Hindlimb muscle (tissue), 1 donor: Measurements from ENCODE around the gene BMPR1B. TPM values are rescaled to one million over a fixed set of nuclear protein-coding genes. Genes with fewer than 3 reads are reported as not detected.
"Not testable (repeated sequence)": the region's sequence is repeated elsewhere in the genome, so short reads cannot be mapped to it uniquely, and the experiment has no call there.

Source experiments
- DNase-seq: peaks from one replicate; pipeline ENCODE4 v3.0.0-alpha.2; 2013
- polyA plus RNA-seq: library from polyadenylated mRNA; unstranded; fragments of 120-200 nt; gene quantifications from one replicate; pipeline ENCODE4 v1.2.1, GENCODE V29; 2013; ENCODE audit not compliant: insufficient read length

The BMPR1B gene
- polyA plus RNA-seq, 1 donor, result 13.2 TPM

DNA sequence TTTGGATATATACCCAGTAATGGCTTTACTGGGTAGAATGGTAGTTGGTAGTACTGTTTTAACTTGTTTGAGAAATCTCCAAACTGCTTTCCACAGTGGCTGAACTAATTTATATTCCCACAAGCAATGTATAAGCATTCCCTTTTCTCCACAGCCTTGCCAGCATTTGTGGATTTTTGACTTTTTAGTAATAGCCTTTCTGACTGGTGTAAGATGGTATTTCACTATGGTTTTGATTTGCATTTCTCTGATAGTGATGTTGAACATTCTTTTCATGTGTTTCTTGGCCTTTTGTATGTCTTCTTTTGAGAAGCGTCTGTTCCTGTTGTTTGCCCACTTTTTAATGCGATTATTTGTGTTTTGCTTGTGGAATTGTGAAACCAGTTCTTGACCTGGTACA is 290.5 kb downstream of the BMPR1B start:
- DNase-seq, result no peak

DNA sequence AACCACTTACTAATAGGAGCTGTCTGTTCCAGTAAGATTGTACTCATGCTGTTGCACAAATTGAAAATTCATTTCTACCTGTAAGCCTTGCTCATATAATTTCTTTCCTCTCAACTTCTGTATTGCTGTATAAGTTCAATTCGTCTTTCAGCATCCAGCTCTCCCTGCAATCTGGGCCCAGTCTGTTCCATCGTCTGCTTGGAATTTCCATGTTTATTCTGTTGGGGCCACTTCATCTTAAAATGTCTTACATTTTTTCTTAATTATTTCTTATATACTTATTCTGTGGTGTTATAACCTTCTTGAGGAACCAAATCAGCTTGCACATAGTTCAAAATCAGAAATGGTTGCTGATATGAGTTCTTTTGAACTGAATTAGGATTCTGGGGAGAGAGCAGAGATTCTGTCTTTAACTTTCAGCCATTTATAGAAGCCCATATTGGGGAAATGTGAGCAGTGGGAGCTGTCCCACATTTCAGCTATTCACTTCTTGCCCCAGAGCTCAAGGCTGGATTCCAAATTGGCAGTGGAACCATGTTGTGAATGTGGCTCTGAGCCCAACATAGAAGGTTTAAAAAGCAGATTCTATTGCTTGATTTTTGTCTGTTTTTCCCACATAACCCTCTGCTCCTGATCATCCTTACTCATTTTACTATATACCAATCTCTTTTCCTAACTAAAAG is 291.9 kb downstream of the BMPR1B start:
- DNase-seq, result peak; percentile 63

DNA sequence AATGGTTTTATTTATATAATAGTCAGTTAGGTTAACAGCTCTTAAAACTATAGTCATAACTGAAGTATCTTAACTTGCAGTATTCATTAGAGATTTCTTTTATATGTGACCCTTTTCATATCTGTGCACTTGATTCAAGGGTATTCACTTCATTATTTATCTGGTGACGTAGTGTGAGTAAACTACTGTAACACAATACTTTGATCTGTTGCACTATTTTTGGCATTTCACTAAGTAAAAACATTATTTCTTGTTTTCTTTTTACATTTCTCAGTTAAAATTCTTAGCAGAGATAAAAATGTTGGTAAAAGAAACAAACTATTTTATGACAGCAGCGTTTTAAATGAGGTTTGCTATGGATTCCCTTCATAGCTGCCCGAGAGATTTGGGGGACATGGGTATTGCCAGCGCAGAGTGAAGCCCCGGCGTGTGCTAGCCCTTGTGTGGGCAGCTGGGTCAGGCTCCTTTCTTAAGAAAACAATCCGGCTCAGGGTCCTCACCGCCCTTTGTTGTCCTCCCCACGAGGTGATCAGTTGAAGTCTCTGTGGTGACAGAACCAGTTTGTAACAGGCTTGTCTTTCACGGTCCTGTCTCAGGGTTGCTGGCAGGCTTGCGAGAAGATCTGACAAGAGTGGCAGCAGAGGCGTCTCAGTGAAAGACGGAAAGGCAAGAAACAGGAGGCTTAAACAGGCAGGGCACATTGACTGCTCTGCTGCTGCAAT is 293.4 kb downstream of the BMPR1B start:
- no peak for DNase-seq

DNA sequence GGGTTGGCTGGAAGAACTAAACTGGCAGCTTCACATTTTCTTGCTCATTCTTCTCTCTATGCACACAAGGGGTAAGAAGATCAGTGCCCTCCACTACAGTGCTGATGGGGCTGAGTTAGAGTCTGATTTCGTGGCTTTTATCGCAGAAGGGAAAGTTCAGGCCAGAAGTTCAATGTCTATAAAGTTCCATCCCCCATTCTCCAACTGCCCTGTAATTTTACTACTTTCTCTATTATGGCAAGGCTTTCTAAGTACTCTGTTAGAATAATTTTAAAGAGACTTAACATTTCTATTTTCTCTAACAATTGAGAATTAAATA is 293.9 kb downstream of the BMPR1B start:
- DNase-seq, result no peak

DNA sequence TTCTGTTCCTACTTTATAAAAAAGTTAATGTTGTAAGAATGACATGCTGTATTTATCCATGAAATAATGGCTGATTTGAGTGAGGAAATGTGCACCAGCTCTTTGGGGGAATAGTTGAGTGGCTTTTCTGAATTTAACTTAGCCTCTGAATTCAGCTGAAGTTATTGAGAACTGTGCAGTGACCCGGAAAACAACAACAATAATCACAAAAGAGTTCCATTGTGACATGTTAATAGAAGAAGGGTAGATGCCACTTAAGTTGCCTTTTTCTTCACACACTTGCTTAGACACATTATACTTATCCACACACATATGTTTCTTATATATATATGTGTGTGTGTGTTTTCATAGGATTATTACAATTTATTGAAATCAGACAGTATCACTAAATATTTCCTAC is 301.2 kb downstream of the BMPR1B start:
- no peak for DNase-seq

DNA sequence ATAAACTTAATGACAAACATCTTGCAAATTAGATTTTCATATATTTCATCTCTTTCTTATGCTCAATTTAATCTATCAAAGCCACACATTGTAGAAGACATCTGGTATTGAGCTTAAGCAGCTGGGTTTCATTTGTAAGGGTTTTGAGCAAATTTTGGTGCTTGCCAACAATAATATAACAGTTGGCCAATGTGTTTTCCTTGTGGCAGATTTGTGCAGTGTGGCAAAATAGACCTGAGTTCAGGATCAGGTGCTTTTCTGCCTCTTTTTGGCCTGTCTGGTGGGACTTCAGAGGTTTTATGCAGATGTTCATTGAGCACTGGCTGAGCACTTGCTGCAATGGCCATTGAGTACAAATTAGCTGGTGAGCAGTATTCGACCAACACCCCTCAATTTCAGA is 301.9 kb downstream of the BMPR1B start:
- DNase-seq, result peak; percentile 40

DNA sequence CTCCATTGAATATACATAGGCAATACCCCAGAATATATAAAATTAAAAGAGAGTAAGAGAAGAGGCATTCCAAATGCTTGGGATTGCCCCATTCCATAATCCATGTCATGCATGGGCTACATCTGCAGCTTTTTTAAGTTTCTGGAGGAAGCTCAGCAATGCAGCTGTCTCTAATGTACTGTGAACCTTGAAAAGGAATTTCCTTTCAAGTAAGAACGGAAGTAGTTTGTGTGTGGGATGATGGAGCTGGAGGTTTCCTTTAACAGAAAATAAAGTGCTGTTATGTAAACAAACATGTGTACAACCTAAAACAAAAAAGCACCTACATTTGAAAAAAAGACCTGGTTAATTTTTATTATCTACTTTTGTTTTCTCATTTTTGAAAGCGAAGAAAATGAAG is 303.5 kb downstream of the BMPR1B start:
- no peak for DNase-seq

DNA sequence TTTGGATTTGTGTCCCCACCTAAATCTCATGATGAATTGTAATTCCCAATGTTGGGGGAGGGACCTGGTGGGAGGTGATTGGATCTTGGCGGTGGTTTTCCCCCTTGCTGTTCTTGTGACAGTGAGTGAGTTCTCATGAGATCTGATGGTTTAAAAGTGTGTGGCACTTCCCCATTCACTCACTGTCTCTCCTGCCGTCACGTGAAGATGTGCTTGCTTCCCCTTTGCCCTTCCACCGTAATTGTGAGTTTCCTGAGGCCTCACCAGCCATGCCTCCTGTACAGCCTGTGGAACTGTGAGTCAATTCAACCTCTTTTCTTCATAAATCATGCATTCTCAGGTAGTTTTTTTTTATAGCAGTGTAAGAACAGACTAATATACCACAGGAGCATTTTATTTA is 304.0 kb downstream of the BMPR1B start:
- DNase-seq, result not testable (repeated sequence)

DNA sequence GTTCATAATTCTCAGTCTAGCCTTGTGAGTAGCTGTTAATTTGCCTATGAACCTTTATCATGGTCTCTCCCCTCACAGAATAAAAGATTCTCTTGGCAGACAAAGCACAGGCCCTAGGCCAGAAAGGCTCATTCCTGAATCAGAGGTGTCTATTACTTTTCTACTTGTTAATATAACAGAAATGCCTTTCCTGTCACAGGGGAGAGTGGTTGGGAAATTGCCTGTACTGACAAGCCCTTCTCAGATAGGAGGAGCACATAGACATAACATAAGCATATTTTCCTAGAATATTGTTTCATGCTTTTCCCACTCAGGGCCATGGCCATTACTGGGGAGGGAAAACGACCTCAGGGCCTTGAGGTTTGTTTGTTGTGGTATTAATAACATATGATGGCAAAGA is 308.3 kb downstream of the BMPR1B start:
- DNase-seq, result no peak

DNA sequence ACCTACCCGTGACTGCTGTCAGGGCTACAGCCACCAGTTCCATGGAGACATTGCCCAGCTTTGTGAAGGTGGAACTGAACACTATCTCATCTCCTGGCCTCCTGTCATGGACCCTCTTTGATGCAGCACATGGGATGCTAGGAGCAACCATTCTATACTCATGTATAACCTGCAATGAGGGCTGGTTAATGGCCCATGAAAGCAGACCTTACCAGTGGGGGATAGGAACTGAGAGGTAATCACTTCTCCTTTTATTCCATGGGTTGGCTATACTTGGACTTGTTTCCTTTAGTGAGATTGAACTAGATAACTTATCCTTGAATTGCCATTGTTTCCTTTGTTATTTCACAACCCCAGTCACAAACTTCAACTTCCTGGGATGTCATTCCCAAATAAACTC is 310.6 kb downstream of the BMPR1B start:
- no peak for DNase-seq

DNA sequence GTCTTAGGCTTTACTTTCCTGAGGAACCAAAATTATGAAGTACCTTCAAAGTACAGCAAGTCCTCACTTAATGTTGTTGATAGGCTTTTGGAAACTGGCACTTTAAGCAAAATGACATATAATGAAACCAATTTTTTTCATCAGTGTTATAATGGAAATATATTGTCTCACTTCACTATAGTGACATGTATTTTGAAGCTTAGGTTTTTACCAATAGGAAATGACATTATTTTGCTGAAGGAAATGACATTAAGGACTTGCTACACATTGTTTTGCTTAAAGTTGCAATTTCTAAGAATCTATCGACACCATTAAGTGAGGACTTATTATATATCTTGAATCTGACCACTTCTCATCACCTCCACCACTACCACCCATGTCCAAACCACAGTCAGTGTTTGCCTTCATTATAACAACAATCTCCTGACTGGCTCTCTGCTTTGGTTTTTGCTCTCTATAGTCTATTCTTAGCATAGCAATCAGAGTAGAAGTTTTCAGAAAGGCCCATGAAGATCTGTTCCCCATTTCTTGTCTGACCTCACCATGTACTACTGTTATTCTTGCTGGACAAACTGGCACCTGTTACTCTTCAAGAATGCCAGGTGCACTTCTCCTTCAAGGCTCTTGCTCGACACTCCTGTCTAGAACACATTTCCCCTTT is 311.2 kb downstream of the BMPR1B start:
- no peak for DNase-seq

DNA sequence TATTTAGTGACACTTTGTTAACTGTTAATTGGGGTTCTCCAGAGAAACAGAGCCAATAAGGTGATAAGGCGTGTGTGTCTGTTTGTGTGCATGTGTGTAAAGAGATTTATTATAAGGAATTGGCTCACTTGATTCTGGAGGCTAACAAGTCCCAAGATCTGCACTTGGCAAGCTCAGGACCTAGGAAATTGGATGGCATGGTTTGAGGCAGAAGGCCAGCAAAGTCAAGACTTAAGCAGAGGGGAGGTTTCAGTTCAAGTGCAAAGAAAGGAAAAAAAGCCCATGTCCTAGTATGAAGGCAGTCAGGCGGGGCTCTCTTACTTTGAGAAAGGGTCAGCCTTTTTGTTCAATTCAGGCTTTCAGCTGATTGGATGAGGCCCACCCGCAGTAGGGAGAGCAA is 314.1 kb downstream of the BMPR1B start:
- DNase-seq, result no peak

DNA sequence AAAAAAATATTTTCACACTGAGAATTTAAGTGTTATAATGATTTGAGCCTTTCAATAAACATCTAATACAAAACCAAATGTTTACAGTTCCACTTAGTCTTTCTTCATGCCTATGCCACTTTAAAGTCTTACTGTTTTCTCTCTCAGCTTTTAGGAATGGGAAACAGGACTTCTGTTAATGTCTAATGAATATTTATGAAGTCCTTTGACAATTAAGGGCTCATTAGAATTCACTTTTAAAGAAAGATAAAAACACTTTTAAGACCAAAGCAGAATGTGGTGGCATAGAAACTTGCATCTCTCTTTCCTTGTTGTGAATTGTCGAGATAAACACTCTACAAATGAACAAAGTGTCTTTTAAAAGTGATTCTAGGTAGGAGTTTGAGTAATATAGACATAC is 315.9 kb downstream of the BMPR1B start:
- DNase-seq, result no peak

DNA sequence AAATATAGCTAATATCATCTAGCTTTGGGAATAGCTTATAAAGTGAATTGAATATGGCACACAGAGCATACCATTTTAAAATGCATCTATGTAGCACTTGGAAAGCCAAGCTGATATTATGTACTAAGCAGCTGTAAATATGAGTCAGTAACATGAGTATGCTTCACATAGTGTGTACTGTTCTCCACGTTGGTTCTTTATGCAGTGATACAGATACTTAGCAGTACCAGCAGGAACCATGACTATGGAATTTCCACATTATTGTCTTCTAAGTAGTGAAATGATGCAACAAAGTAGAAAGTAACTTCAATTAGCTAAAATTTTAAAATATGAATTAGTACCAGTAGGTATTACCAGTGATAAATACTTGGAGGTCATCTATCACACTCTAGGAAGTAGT is 320.1 kb downstream of the BMPR1B start:
- DNase-seq, result no peak

DNA sequence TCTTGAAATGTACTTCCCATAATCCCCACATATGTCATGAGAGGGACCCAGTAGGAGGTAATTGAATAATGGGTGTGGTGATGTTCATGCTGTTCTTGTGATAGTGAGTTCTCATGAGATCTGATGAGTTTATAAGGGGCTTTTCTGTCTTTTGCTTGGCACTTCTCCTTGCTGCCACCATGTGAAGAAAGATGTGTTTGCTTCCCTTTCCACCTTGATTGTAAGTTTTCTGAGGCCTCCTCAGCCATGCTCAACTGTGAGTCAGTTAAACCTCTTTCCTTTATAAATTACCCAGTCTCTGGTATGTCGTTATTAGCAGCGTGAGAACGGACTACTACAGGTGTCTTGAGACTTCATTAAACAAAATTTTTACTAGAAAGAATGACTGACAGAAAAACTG is 323.2 kb downstream of the BMPR1B start:
- DNase-seq, result no peak

DNA sequence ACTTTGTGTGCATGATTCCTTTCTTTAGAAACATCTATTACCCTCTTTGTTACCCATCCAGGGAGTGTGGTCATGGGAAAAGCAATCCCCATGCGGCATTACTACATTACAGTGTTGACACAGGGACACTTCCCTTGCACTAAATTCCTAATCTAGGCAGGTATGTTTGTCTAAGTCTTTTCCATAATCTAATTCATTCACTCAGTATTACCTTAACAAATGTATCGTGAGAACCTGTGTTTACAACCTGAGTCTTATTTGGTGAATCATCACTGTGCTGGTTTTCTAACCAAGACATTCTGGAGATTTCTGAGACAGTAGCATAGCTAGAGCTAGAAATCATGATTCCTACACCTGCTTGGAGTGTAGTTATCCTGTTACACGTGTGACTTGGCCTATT is 326.8 kb downstream of the BMPR1B start:
- no peak for DNase-seq

DNA sequence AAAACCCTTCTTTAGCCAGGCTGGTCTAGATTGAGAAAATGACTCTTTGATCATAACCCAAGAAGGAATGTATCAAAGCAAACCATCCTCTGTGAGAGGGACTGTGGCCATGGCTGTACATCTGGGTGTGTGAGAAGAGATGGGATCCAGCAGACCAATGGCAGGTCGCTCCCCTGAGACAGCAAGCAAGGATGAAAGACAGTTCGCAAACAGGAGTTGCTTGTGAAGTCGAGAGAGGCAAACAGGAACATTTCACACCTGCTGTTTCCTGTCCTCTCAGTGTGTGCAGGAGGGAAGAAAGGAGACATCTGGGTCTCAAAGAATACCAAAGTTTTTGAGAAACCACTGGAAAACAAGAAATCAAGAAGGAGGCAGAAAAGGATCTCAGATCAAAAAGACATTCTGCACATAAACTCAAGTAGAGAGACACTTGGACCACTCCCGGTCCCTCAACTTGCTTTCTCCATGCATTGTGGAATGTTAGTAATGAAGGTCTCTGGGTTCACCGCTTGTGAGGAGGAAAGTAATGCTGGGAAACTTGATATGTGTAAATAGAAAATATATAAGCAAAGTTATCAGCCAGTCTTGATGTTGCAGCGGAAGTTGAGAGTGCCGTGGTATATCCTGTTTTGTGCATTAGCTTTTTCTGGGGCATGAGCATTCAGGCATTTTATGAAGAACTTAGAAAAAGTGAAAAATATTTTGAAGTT is 327.5 kb downstream of the BMPR1B start:
- no peak for DNase-seq

DNA sequence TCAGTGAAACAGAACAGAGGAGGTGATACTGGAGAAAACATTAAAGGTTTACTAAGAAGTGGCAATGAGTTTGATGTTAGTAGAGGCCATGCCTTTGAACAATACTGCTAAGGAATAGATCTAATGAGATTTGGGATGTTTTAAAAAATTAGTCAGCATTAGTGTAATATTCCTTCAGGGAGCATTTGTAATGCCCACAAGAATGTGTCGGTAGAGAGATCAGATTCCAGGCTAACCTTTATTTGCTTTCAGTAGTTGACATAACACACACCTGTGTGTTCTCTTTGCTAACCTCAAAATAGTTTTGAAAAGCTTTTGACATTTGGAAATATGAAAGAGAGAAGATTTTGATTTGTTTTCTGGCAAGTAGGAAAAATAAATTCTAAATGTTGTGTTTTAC is 328.8 kb downstream of the BMPR1B start:
- DNase-seq, result no peak

DNA sequence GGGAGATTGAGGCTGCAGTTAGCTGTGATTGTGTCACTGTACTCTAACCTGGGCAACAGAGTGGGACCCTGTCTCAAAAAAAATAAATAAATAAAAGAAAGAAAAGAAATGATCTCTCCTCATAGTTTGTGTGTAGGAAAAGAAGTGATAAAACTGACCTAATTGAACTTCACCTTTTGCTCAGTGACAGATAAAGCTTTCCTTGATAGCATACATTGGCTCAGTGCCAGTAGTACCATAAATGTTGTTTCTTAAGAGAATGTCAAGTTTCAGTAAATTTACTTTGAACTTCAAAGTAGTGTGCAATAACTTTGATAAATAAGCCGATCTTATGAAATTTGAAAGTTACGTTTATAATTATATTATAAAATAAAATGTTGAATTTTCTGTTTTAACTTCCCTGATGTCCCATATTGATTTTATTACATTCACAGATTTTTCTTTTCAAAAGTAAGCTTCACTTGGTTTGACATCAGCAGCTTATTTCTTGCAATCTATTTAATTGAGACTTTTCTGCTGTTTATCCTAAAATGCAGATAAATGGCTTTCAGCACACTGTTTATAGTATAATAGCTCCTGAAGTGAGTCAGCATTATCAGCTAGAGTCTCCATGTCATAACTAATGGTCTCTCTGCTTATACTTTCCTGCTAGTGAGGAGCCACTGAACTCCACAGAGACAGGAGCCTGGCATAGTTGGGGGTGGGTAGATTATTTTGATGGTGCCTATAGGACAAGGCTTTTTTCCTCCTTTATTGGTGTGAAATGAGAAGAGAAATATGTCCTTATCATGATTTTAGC is 330.1 kb downstream of the BMPR1B start:
- DNase-seq, result no peak

DNA sequence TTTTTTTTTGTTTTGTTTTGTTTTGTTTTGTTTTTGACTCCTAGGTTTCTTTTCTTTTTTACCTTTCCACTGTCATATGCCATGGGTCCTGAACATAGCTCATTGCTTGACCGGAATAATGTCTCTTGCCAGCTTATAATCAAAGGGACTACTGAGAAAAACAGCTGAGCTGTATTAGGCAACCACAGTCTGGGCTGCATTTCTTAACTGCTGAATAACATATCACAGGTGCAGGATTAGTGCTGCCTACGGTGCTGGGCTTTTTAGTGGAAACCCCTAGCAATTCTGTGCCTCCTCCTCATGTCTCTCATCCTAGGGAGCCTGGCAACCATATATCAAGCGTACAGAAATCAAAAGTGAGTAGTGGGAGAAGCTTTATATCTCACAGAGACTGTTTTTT is 333.5 kb downstream of the BMPR1B start:
- DNase-seq, result peak; percentile 36

DNA sequence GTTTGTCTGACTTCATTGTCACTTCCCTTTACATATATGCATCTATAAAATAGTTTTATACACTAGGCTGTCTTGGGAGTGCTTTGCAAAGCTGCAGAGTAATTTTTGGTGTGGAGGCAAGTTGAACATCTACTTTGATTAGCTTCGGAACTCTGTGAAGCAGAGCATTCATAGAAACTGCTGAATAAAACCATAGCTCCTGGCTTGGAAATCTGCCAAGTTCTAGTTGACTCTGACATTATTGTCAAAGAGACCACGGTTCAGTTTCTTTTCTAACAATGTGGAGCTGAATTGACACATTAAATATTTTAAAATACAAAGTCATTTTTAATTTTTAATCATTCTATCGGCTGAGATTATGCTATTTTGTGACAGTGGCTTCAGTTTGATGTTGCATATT is 335.0 kb downstream of the BMPR1B start:
- DNase-seq, result peak; percentile 26

DNA sequence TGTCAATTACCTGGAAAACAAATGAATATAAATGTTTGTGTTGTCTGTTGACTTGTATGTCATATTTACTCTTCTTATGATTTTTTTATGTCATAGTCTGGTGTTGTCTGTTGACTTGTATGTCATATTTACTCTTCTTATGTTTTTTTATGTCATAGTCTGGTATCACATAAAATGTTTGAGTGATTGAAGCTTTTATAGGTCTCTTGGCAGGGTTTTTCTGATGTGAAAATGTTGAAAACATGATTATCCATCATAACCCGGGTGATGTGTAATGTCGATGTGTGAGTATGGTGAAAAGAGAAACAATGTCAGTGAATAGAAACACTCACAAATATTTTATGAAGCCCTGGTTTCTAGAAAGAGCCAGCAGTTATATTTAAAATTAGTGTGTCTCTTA is 335.7 kb downstream of the BMPR1B start:
- no peak for DNase-seq
